IPS-18c (cell line): ENCODE results near the gene ASCL1.

ENCODE experiments used
- H3K4me3 ChIP-seq: 2 replicates; pipeline ENCODE4 v1.7.0; 2013; ENCODE audit warnings: low read depth, mild to moderate bottlenecking, low read length, moderate library complexity; ENCODE audit not compliant: insufficient read depth
- H3K9me3 ChIP-seq: one replicate; pipeline ENCODE4 v1.6.1; 2013; ENCODE audit warnings: mild to moderate bottlenecking, low read length, moderate library complexity; ENCODE audit not compliant: control insufficient read depth, insufficient read depth

ASCL1 gene

DNA sequence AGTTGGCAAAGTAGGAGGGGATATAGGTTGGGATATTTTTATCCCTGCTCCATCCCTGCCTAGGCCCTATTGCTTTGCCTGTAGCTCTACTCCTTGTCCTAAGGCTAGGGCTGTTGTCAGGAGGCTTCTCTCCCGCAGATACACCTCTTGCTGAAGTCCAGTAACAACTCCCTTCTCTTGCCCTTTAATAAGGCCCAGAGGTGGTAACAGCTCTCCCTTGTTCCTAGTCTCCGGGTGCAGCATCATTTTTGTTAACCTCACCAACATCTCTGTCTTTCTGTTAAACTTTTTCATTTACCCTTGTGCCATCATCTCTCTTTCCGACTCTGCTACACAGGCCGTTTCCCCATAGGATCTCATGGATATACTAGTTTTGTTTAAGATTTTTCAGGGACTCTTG, 6.3 kb downstream of the ASCL1 start:
- no peak overlapping the region for H3K4me3 ChIP-seq
- H3K9me3 ChIP-seq, result peaks cover 3% of the 10 kb centered on the region

- Histone ChIP-seq H3K4me3 (peak overlapping the region; percentile 42), H3K9me3 (peaks cover 3% of the 10 kb centered on the region)
Observed at GRCh38 chr12:102964872-102965271, 7.4 kb downstream of the ASCL1 start.

- Histone ChIP-seq H3K9me3 (peaks cover 3% of the 10 kb centered on the region), H3K4me3 (peak overlapping the region; percentile 42)
Observed at GRCh38 chr12:102965281-102966155, 8.0 kb downstream of the ASCL1 start.

GRCh38 chr12:102966200-102966863, 8.9 kb downstream of the ASCL1 start:
- Histone ChIP-seq H3K4me3 (no peak overlapping the region), H3K9me3 (peaks cover 3% of the 10 kb centered on the region)

- H3K9me3 ChIP-seq, result no peaks in the 10 kb centered on the region
Observed at GRCh38 chr12:102970780-102971179, 13.3 kb downstream of the ASCL1 start.

GRCh38 chr12:102971227-102971626, 13.8 kb downstream of the ASCL1 start:
- Histone ChIP-seq H3K4me3 (no peak overlapping the region), H3K9me3 (no peaks in the 10 kb centered on the region)

More at GRCh38 chr12:102970780-102971179, 13.3 kb downstream of the ASCL1 start:
- H3K4me3 ChIP-seq, result no peak overlapping the region

GRCh38 chr12:102973583-102973982, 16.1 kb downstream of the ASCL1 start:
- H3K4me3 ChIP-seq, result no peak overlapping the region
- H3K9me3 ChIP-seq, result no peaks in the 10 kb centered on the region

GRCh38 chr12:102976609-102977280, 19.3 kb downstream of the ASCL1 start:
- no peak overlapping the region for H3K4me3 ChIP-seq
- H3K9me3 ChIP-seq, result no peaks in the 10 kb centered on the region

DNA sequence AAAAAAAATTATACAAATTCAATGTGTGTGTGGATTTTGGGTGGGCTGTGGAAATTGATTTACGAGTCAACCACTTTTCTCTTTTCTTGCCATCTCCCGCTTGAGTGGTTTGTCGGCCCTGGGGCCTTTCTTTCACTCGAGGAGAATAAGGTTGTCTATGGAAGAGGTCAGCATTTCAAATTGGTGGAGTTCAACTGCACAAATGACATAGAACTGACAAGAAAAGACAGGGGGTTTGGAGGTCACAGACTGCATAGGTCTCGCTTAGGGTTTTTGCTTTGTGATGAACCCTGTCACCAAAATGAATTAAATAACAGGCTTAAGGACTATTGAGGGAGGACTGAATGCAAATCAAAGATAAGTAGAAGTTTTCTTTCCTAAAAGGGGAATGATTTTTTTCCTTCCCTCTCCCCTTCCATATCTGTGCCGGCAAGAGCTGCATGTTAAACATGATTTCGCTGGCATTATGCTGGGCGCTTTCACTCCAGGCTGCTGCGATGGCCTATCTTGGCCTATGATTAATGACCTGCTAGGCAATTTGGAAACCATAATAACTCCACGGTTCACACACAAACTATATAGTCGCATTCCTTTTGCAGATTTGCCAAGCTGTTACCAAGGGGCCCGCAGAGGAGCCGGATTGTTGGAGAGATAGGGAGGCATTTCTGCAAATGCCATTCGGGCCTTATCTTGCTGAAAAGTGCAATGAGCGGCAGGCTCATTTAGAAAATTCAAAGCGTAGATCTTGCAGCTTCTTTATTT, 20.7 kb downstream of the ASCL1 start:
- no peak overlapping the region for H3K4me3 ChIP-seq
- H3K9me3 ChIP-seq, result no peaks in the 10 kb centered on the region

DNA sequence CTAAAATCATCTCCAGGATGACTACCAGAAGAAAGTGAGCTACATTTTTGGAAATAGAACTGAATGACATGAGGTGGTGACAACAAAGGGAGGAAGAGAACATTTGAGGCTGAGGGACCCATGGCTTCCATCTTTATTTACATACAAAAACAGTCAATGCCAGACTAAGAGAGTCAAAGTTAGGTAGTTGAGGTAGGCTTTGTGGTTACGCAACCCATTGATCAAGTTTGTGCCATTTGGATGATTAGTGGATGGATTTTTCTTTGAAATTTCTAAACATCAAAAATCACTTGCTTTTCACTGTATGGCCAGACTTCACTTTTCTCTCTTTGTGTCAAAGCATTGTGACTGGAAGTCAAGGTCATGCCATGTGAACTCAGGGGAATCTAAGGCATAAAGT, 22.9 kb downstream of the ASCL1 start:
- no peak overlapping the region for H3K4me3 ChIP-seq

GRCh38 chr12:102990419-102990818, 32.9 kb downstream of the ASCL1 start:
- H3K4me3 ChIP-seq, result no peak overlapping the region
- H3K9me3 ChIP-seq, result no peaks in the 10 kb centered on the region

More for the DNA sequence above, 22.9 kb downstream of the ASCL1 start:
- H3K9me3 ChIP-seq, result no peaks in the 10 kb centered on the region

GRCh38 chr12:102992297-102992696, 34.8 kb downstream of the ASCL1 start:
- Histone ChIP-seq H3K9me3 (peaks cover 2% of the 10 kb centered on the region), H3K4me3 (no peak overlapping the region)

GRCh38 chr12:102992720-102993119, 35.2 kb downstream of the ASCL1 start:
- H3K4me3 ChIP-seq, result no peak overlapping the region
- H3K9me3 ChIP-seq, result peaks cover 4% of the 10 kb centered on the region

DNA sequence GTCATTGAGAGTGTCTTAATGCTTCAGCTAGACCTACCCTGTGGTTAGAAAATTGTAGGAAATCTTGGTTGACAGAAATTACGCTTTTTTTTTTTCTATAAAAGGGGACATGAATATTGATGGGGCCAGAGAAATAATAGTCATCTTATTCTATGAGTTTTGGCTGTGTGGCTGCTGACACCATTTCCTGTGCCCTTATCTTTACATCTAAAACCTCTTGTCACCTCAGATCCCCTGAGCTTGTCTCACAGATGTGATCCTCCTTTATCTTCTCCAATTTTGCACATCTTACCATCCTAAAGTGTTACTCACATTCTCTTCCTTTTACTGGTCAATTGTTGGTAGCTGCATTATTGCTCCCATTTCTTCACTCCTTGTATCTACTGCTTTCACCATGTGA, 36.1 kb downstream of the ASCL1 start:
- H3K4me3 ChIP-seq, result no peak overlapping the region
- H3K9me3 ChIP-seq, result peaks cover 10% of the 10 kb centered on the region

GRCh38 chr12:102995372-102995771, 37.9 kb downstream of the ASCL1 start:
- H3K9me3 ChIP-seq, result peaks cover 12% of the 10 kb centered on the region
- no peak overlapping the region for H3K4me3 ChIP-seq
